Measurements from ENCODE around the gene SLC38A4. TPM values are rescaled to one million over a fixed set of nuclear protein-coding genes. Genes with fewer than 3 reads are reported as not detected.
"Not testable (repeated sequence)": the region's sequence is repeated elsewhere in the genome, so short reads cannot be mapped to it uniquely, and the experiment has no call there.

SLC38A4 gene
- total RNA-seq, 1 donor from 2014 or later: not detected

GRCh38 chr12:46744283-46744682 is 81.5 kb downstream of the SLC38A4 start:
- CTCF ChIA-PET: no interaction called here
- peaks cover 35% of the 10 kb centered on the region for H3K9me3 Mint-ChIP-seq
- POLR2A ChIA-PET: no interaction called here

DNA sequence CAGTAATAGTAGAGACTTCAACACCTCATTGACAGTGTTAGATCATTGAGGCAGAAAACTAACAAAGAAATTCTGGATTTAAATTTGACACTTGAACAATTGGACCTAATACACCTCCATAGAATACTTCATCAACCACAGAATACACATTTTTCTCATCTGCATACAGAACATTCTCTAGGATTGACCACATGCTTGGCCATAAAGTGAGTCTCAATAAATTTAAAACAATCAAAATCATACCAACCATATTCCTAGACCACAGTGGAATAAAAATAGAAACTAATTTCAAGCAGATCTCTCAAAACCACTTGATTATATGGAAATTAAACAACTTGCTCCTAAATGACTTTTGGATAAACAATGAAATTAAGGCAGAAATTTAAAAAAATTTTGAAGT is 82.3 kb downstream of the SLC38A4 start:
- TF ChIP-seq CTCF (IDR thresholded peaks at IDR 0.05): no peak
- H3K36me3 Mint-ChIP-seq (ENCODE audit: low read depth): no peaks in the 10 kb centered on the region
- intact Hi-C loops (cut with micrococcal nuclease): no loop called here
- H3K4me1 Mint-ChIP-seq: no peaks in the 10 kb centered on the region
- ATAC-seq (ENCODE audit: low read depth) (no peak), DNase-seq (no peak)
- no peak overlapping the region for H3K27ac Mint-ChIP-seq
- ChIA-PET POLR2A (no interaction called here), CTCF (no interaction called here)
- no peak overlapping the region for H3K4me3 Mint-ChIP-seq
- H3K27me3 Mint-ChIP-seq: peaks cover 9% of the 10 kb centered on the region
- peaks cover 29% of the 10 kb centered on the region for H3K9me3 Mint-ChIP-seq

More at GRCh38 chr12:46744283-46744682, 81.5 kb downstream of the SLC38A4 start:
- Mint-ChIP-seq H3K4me1 (no peaks in the 10 kb centered on the region), H3K4me3 (no peak overlapping the region), H3K27ac (no peak overlapping the region), H3K27me3 (peaks cover 9% of the 10 kb centered on the region), H3K36me3 (ENCODE audit: low read depth) (no peaks in the 10 kb centered on the region)
- intact Hi-C loops (cut with micrococcal nuclease): no loop called here
- ATAC-seq (ENCODE audit: low read depth): no peak
- no peak for TF ChIP-seq CTCF (IDR thresholded peaks at IDR 0.05)
- DNase-seq: no peak

DNA sequence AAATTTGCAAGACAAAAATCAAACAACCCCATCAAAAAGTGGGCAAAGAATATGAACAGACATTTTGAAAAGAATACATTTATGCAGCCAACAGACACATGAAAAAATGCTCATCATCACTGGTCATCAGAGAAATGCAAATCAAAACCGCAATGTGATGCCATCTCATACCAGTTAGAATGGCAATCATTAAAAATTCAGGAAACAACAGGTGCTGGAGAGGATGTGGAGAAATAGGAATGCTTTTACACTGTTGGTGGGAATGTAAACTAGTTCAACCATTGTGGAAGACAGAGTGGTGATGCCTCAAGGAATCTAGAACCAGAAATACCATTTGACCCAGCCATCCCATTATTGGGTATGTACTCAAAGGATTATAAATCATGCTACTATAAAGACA is 83.5 kb downstream of the SLC38A4 start:
- not testable (repeated sequence) for H3K36me3 Mint-ChIP-seq (ENCODE audit: low read depth)

DNA sequence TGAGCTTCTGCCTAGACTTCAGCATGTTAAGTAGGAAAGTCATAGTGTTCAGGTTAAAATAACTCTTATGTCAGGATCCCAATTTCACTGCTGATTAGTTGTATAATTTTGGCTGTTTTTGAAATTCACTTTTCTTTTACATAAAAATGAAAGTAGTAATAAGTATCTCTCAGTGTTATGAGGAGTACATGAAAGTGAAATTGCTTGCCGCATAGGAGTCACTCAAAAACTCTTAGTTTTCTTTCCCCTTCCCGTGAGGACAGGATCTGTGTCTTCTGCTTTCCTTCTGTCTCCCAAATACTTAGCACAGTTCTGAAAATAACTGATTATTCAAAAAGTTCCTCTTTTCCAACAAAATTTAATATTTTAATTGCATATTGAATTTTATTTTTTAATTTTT is 100.5 kb downstream of the SLC38A4 start:
- DNase-seq (no peak), ATAC-seq (ENCODE audit: low read depth) (no peak)
- Mint-ChIP-seq H3K27ac (no peak overlapping the region), H3K4me3 (no peak overlapping the region), H3K4me1 (no peaks in the 10 kb centered on the region), H3K9me3 (no peaks in the 10 kb centered on the region), H3K27me3 (no peaks in the 10 kb centered on the region), H3K36me3 (ENCODE audit: low read depth) (no peaks in the 10 kb centered on the region)
- ChIA-PET POLR2A (no interaction called here), CTCF (no interaction called here)
- no peak for TF ChIP-seq CTCF (IDR thresholded peaks at IDR 0.05)
- intact Hi-C loops (cut with micrococcal nuclease): no loop called here

More for the DNA sequence above, 83.5 kb downstream of the SLC38A4 start:
- POLR2A ChIA-PET; H3K27me3 Mint-ChIP-seq; H3K4me3 Mint-ChIP-seq; H3K27ac Mint-ChIP-seq; ATAC-seq (ENCODE audit: low read depth); CTCF ChIA-PET; intact Hi-C loops (cut with micrococcal nuclease); H3K4me1 Mint-ChIP-seq; DNase-seq: not testable (repeated sequence)
- peaks cover 25% of the 10 kb centered on the region for H3K9me3 Mint-ChIP-seq

- DNase-seq: no peak
- no peaks in the 10 kb centered on the region for H3K36me3 Mint-ChIP-seq (ENCODE audit: low read depth)
- no peak overlapping the region for H3K4me3 Mint-ChIP-seq
- no peak for TF ChIP-seq CTCF (IDR thresholded peaks at IDR 0.05)
- no peak overlapping the region for H3K27ac Mint-ChIP-seq
- H3K9me3 Mint-ChIP-seq: peaks cover 4% of the 10 kb centered on the region
- ATAC-seq (ENCODE audit: low read depth): no peak
- no peaks in the 10 kb centered on the region for H3K27me3 Mint-ChIP-seq
- ChIA-PET POLR2A (no interaction called here), CTCF (no interaction called here)
- intact Hi-C loops (cut with micrococcal nuclease): no loop called here
- H3K4me1 Mint-ChIP-seq: no peaks in the 10 kb centered on the region
Measured at GRCh38 chr12:46723629-46724419, 102.0 kb downstream of the SLC38A4 start.

Measured in activated B cell treated with CpG ODN at 0.5 μM for 24 hours (primary cell).